HG02763 (cell line): ENCODE data around the gene TGM1.
"Not testable (repeated sequence)": the region's sequence is repeated elsewhere in the genome, so short reads cannot be mapped to it uniquely, and the experiment has no call there.

Source experiments
- ATAC-seq: cut with Tn5 transposase; IDR thresholded peaks from one replicate; pipeline ENCODE4 v1.9.1; 2021; ENCODE audit warnings: mild to moderate bottlenecking, moderate library complexity; ENCODE audit not compliant: unreplicated experiment

Gene TGM1

GRCh38 chr14:24207625-24208024 lies 55.4 kb downstream of the TGM1 start:
- no peak for ATAC-seq

DNA sequence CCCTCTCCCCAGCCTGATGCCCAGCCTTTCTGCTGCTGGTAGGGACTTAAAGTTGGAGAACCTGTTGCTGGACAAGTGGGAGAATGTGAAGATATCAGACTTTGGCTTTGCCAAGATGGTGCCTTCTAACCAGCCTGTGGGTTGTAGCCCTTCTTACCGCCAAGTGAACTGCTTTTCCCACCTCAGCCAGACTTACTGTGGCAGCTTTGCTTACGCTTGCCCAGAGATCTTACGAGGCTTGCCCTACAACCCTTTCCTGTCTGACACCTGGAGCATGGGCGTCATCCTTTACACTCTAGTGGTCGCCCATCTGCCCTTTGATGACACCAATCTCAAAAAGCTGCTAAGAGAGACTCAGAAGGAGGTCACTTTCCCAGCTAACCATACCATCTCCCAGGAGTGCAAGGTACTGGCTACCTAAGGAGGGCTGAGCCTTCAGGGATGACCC lies 55.8 kb downstream of the TGM1 start:
- no peak for ATAC-seq

DNA sequence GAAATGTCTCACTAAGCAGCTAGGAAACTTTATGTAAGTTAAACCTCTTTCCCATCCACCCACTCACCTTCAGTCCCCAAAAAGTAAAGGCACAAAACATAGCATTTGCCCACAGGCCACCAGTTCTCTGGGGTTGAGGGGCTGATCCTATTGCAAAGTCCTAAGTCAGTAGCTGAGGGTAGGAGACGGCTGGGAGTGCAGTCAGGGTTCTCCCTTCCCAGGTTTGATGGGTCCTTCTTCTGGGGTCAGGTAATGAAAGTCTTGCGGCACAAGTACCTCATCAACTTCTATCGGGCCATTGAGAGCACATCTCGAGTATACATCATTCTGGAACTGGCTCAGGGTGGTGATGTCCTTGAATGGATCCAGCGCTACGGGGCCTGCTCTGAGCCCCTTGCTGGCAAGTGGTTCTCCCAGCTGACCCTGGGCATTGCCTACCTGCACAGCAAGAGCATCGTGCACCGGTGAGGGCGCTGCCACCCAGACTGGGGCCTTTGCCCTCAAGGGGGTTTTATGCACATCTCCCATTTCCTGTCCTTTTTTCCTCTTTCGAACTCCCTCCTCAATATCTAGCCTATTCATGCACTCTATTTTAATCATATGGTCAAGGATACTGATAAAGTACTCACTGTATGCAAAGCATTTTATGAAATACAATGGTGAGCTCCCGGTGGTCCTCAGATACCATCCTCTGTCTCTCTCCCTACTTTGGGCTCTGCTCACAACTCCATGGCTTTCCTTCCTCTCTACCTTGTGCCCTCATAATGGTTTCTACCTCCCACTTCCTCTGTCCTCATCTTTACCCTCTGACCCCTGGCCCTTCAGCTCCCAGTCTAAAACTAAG lies 56.5 kb downstream of the TGM1 start:
- ATAC-seq = no peak

- ATAC-seq = no peak
These were observed 58.5 kb downstream of the TGM1 start for GRCh38 chr14:24204163-24205146.

DNA sequence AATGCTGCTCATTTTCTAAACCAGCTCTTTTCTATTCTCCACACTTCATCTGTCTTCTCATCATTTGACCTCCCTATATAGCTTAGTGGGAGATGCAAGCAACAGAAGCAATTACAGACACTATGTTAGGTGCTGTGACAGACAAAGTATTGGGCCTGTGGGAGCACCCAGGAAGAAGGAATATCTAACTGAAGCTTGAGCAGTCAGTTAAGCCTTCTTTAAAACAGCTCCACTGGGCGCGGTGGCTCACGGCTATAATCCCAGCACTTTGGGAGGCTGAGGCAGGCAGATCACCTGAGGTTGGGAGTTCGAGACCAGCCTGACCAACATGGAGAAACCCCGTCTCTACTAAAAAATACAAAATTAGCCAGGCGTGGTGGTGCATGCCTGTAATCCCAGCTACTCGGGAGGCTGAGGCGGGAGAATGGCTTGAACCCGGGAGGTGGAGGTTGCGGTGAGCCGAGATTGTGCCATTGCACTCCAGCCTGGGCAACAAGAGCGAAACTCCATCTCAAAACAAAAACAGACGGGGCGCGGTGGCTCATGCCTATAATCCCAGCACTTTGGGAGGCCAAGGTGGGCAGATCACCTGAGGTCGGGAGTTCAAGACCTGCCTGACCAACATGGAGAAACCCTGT lies 59.6 kb downstream of the TGM1 start:
- not testable (repeated sequence) for ATAC-seq

DNA sequence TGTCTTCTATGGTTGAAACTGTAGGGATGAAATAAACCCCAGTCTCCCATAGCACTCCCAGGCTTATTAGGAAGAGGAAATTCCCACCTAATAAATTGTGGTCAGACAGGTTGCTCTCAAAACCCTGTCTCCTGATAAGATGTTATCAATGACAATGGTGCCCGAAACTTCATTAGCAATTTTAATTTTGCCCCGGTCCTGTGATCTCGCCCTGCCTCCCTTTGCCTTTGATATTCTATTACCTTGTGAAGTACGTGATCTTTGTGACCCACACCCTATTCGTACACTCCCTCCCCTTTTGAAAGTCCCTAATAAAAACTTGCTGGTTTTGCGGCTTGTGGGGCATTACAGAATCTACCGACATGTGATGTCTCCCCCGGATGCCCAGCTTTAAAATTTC lies 60.4 kb downstream of the TGM1 start:
- ATAC-seq = not testable (repeated sequence)
